Cerebellar cortex (tissue), 1 donor: ENCODE results near the gene P2RX4.
"Not testable (repeated sequence)": the region's sequence is repeated elsewhere in the genome, so short reads cannot be mapped to it uniquely, and the experiment has no call there.

Experiments used
- DNase-seq: peaks from one replicate; pipeline ENCODE4 v3.0.0-alpha.2; 2015; ENCODE audit warnings: low spot score

P2RX4 gene

DNA sequence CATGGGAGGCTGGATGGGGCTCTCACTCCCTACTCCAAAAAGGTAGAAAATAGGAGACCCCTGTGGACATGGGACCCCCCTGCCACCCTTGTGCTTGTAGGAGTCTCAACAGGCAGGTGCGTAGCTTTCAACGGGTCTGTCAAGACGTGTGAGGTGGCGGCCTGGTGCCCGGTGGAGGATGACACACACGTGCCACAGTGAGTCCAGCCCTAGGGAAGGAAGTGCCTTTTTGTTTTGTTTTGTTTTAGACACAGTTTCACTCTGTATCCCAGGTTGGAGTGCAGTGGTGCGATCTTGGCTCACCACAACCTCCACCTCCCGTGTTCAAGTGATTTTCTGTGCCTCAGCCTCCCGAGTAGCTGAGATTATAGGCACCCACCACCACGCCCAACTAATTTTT lies 12.9 kb downstream of the P2RX4 start:
- no peak for DNase-seq

DNA sequence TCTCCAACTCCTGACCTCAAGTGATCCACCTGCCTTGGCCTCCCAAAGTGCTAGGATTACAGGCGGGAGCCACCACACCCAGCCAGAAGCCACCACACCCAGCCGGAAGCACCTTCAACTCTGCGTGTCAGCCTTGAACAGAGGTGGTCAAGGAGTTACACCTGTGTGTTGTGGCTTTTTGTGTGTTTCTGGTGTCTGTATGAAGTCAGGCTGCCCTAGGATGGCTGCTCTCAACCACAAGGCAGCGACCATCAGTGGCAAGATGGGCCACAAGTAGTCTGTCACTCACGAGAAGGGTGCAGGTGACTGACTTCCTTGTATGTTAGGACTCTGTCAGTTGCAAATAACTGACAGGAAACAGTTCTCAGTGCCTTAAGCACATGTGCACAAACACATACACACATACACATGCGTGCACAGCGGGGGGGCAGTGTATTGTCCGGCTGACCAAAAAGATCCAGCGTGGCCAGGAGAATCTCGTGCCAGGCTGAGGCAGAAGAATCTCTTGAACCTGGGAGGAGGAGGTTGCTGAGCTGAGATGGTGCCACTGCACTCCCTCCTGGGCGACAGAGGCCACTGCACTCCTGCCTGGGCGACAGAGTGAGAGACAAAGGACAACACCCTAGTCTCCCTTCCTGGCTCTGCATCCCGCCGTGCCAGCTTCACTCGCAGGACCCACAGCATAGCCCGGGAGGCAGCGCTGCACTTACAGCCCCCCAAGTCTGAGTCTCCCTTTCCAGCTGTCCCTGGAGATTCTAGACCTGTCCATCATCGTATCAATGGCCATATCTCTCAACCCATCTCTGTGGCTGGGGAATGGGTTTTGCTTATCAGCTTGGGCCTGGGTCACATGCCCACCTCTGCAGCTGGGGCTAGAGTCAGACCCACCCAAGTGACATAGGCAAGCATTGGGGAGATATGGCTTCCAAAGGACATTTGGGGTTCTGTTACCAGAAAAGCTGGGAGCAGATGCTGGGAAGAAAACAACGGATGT lies 13.7 kb downstream of the P2RX4 start:
- DNase-seq = peak; percentile 70

DNA sequence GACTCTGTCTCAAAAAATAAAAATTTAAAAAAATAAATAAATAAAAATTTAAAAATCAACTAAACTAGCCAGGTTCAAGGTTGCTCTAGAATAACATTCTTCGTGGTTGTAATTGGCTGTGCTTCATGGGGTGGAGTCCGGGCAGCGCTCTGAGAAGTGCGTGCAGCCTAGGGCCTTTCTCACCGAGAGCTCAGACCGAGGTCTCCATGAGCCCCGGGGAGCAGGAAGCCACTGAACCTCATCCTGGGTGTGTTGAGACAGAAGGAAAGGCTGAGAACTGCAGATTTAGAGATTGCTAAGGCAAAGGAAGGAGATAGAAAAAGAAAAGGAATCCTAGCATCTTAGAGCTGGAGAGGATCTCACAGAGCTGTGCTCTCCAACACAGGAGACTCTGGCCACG lies 14.7 kb downstream of the P2RX4 start:
- DNase-seq = no peak

DNA sequence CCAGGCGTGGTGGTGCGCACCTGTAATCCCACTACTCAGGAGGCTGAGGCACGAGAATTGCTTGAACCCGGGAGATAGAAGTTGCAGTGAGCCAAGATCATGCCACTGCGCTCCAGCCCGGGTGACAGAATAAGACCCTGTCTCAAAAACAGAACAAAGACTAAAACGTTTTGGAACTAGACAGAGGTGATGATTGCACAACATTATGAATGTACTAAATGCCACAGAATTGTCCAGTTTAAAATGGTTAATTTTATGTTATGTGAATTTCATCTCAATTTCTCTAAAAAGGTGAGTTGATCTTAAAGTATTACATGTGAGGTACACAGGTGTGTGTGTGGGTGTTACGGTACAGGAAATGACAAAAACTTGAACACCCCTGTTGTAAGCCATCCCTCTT lies 16.5 kb downstream of the P2RX4 start:
- DNase-seq = no peak

DNA sequence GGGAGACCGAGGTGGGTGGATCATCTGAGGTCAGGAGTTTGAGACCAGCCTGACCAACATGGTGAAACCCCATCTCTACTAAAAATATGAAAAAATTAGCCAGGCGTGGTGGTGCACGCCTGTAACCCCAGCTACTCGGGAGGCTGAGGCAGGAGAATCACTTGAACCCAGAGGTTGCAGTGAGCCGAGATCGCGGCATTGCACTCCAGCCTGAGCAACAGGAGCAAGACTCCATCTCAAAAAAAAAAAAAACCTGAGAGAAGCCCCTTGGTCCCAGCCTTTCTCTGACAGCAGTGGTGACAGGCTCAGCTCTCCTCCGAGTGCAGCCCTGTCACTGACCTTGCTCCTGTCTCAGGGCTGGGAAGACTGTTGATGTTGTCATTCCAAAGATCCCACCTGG lies 16.9 kb downstream of the P2RX4 start:
- DNase-seq = not testable (repeated sequence)

DNA sequence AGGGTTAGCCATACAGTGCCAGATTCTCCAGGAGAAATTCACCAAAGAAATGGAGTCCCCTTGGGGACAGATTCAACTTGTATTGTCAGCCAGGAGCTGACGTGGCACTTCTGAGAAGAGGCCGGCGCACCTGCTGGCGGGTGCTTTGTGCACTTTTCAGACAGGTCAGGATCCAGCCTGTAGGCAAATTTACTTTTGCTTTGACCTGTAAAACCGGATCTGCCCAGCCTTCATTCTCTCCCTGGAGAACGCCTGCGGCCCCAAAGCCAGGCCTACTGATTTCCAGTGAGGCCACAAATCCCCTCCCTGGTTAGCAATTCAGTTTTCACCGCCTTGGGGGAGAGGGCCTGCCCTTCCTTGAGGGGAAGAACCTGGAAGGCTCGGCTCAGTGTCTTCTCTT lies 17.4 kb downstream of the P2RX4 start:
- DNase-seq = no peak

DNA sequence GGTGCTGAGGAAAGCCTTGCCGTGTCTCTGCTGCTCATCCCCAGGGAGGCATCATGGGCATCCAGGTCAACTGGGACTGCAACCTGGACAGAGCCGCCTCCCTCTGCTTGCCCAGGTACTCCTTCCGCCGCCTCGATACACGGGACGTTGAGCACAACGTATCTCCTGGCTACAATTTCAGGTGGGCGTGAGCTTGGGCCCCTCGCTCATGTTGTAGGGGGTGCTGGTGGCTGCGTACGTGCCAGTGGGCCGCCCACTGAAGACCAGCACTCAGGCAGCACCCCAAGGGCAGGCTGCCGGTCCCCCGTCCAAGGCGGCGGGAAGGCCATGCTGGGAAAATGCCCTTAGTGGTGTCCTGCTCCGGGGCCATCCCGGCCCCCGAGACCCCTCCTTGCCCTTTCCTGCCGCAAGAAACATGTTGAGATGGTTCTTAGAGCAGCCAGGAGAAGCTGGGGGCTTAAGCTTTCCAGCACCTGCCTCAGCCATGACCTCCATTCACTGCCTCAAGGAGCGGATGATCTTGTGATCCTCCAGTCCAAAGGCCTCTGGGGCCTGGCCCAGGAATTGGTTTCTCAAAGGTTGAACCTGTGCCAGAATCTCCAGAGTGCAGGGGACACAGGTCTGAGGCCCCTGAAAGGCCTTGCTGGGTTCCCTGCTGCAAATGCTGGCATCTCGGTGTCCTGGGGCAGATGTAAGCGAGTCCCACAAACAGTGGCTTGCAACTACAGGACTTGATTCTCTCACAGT lies 19.2 kb downstream of the P2RX4 start:
- no peak for DNase-seq

DNA sequence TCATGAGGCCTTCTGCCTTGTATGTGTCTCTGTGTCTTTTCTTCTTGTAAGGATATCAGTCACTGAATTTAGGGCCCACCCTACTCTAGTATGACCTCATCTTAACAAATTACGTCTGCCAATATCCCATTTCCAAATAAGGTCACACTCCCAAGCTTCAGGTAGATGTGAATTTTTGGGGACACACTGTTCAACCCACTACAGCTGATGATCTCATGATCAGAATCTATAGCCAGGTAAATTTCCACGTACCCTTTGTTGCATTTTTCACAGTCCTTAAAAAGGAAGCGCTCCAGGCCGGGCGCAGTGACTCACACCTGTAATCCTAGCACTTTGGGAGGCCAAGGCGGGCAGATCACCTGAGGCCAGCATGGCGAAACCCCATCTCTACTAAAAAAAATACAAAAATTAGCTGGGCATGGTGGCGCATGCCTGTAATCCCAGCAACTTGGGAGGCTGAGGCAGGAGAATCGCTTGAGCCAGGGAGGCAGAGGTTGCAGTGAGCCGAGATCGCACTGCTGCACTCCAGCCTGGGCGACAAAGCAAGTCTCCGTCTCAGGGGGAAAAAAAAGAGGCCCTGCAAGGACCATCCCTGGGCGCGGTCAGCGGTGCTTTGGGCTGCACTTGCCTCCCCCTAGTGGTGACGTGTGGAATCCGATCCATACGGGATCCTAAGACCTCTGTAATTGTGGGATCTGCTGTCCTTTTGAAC lies 20.1 kb downstream of the P2RX4 start:
- peak; percentile 87 for DNase-seq

DNA sequence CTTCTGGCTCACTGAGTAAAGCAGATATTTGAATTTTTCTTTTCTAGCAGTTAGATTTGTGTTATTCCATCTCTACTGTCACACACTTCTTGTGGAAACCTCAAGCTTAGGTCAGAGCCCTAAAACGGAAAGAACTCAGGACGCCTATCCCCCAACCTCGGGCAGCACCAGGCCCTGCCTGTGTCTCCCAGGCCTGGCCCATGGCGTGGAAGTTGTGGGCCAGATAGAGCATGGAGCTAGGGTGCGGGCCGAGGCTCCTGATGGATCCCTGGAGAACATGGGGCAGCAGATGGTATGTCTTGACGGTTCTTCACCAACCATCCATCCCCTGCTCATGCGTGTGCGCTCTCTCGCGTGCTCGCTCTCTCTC lies 20.6 kb downstream of the P2RX4 start:
- no peak for DNase-seq

DNA sequence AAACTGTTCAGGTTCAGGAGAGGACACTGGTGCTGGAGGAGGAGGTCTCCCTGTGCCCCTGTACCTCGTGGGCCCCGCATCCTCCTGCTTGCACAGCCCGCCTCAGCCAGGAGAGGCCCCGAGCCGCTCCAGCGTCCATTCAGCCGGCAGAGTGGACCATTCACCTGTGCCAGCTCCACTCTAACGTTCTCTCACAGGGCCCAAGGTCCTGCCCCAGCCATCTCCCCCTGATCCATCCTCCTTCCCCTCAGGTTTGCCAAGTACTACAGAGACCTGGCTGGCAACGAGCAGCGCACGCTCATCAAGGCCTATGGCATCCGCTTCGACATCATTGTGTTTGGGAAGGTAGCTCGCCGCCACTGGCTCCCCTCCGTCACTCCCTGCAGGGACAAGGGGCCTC lies 22.2 kb downstream of the P2RX4 start:
- DNase-seq = no peak

DNA sequence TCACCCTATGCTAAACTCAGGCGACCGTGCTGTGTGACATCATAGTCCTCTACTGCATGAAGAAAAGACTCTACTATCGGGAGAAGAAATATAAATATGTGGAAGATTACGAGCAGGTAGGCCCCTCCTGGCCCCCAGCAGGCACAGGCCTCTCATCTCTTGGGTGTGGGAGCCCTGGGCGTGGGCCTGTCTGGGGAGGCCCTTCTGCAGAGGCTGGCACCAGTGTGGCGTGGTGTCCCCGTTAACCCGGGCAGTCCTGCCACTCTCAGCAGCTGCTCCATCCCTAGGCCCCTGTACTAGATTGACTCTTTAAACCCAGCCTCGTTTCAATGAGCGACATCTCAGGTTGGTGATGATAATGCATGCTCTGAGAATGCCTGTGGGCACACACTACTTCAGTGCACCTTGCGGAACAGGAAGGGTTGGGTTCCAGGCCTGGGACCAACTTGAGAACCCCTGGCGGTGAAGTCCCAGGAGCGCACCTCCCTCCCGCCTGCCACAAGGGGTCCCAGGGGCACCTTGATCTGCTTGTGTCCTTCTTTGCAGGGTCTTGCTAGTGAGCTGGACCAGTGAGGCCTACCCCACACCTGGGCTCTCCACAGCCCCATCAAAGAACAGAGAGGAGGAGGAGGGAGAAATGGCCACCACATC lies 23.2 kb downstream of the P2RX4 start:
- no peak for DNase-seq

DNA sequence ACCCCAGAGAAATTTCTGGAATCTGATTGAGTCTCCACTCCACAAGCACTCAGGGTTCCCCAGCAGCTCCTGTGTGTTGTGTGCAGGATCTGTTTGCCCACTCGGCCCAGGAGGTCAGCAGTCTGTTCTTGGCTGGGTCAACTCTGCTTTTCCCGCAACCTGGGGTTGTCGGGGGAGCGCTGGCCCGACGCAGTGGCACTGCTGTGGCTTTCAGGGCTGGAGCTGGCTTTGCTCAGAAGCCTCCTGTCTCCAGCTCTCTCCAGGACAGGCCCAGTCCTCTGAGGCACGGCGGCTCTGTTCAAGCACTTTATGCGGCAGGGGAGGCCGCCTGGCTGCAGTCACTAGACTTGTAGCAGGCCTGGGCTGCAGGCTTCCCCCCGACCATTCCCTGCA lies 23.7 kb downstream of the P2RX4 start:
- no peak for DNase-seq

DNA sequence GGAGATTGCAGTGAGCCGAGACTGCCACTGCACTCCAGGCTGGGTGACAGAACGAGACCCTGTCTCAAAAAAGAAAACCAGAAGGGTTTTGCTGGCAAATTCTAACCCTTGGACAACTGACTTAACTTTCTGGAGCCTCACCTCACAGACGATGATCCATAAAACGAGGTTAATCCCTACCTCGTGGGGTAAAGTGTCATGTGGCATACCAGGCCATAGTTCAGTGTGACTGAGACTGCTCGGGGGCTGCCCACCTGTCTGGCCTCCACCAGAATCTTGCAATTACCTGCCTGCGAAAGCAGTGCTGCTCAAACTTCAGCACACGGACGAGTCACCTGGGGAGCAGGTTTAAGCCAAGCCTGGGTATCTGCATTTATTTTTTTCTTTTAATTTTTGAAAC lies 26.8 kb downstream of the P2RX4 start:
- DNase-seq = no peak

DNA sequence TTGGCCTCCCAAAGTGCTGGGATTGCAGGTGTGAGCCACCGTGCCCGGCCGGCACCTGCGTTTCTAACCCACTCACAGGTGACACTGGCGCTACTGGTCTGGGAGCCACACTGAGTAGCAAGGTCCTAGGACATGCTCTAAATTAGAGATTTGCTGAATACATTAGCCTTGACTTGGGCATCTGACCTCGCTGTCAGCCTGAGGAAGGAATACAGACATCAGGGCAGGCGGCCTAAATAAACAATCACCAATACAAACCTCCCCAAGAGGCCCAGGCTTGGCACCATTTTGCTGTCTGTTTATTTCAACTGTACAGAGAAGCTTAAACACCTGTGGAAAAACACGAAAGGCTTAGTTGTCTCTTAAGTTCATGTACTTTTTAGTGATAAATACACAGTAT lies 27.5 kb downstream of the P2RX4 start:
- DNase-seq = no peak

DNA sequence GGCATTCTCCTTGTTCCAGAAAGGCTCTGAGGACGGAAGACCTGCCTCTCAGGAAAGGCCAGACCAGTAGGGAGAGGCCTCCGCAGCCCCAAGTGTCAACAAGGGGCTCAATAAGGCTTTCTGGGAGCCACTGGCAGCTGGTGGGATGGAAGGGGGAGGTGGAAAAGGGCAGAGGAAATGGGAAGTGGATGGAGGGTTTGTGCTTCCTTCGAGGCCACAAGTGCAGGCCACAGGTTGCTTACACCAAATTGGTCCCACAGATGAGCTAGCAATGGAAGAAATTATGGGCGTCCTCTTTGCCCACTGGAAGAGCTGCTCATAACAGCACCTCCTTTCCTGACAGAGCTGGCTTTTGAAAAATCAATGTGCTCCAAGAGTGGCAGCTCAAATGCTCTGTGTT lies 28.2 kb downstream of the P2RX4 start:
- no peak for DNase-seq

DNA sequence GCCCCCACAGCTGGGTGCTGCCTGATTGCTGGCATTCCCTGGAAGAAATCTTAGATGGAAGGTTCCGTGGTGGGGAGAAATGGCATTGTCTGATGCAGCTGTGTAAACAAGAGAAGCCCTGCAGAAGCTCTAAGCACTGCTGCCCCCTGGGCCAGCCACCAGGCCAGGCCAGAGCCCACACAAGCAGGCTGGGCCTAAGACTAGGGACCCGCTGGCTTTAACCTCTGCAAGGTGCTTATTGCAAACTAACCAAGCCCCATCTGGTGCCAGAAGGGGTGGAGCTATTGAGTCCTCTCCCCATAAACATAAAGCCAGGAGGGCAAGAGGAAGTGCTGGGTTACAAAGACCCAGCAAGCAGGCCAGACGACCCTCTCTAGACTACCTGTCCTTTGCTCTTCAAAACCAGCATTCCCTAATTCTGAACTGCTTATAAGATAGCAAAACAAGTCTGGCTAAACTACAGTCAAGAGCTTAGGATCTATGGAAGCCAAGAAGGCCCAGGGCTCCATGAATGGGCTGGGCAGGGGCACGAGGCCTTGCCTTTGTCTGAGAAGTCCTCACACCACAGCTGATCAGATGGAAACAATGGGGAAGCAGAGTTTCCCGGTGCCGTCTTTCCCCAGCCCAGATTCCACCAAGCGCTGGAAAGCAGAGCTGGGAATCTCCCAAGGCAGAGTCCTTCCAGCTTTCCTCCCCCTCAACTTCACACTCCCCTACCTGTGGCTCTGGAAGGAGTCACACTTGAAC lies 28.8 kb downstream of the P2RX4 start:
- DNase-seq = no peak

DNA sequence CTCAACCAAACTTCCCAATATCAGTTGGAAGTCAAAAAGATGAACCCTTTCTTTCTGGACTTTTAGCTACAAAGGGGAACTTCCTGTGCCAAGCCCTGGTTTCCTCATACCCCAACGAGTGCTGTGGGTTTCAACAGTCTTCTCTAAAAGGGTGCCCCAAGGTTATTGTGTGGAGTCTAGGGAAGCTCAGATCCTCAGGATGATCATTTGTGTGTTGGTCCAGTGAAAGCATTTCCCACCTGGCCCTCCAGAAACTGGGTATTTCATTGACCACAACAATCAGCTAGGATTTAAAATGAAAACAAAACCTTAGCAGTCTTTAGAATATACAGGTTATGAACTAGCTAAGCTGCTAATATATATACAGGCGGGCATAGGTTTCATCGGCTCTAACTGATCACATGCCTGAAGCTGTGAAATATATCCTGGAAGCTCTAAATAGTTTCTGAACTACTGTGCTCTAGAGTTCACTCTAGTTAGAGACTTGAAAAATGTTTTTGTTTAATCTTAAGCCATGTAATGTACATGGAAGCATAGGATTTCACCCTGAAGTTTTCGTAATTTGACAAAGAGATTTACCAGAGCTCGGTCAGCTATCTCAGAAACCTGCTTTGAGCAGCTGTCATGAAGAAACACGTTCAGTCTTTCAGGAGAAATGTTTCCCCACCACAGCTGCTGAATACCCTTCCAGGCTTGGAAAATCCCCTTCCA lies 29.6 kb downstream of the P2RX4 start:
- DNase-seq = no peak

DNA sequence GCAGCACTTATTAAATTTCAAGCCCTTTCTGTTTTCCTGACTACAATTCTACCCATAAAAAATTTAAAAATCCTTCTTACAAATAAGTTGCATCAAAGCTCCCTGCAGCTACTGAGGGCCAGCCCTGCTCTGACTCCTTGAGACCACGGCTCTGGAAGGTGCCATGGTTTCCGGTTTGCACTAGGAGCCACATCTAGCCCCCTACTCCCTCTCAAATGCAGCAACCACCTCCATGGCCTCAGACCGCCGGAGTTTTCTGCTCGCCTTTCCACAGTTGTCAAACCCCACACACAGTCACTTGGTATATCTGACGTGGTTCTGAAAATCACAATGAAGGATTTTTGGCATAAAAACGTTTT lies 30.1 kb downstream of the P2RX4 start:
- DNase-seq = no peak

DNA sequence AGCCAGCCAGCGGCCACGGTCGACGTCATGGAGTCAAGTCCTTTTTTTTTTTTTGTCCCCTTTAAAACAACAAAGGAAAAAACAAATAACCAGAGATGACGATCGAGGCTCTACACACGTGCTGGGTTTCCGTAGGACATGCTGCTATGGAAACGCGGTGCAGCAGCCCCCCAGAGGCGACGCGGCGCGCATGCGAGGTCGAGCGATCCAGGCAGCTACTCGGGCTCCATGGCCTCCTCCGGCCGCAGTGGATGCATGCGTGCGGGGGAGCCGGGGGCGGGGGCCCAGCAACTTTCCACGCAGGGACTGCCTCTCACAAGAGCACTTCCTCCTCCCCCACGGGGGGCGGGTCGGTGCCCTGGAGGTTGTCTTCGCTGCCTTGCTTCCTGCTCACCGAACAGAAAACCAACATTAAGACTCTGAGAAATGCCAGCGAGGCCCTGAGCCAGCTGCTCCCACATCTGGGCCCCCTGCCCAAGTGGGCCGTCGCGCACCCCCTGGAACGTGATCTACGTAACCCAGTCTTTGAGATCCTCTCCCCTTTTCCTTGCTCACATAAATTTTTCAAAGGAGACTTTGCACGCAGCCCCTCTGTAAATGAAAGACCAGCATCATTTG lies 30.7 kb downstream of the P2RX4 start:
- DNase-seq = no peak

DNA sequence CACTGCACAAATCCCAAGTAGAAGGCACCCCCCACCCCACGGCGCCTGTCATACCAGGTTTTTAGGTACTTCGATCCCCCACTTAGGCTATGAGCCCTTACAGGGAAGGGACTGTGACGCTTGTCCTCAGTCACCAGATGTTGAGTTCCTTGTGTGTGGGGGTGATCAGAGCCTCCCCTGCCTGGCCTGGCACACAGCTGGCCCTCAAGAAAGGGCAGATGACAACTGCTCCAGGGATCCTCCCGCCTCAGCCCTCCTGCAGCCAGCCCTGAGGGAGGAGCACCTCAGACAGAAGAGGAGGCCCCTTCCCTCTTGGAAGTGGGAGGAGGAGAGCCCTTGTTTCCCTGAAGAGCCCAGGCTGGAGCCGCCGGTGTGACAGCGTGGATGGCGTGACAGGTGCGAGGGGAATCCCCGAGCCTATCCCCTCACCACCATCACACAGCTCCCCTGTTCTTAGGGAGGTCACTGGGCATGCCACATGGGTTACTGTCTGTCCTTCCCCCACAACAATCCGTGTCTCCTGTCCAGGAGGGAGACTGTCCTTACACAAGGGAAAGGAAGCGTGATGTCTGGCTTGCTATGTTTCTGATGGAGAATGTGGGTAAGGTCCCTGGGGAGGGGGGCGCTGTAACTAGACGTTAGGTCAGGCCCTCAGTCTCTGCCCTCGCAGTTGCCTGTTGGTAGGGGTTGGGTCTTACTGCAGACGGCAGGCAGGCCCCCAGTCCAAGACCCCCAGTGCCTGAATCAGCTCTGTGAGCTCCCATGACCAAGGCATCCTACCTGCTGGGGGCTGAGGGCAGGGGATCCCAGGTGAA lies 31.4 kb downstream of the P2RX4 start:
- DNase-seq = no peak
